Progenitor cell of endocrine pancreas (in vitro differentiated cells): ENCODE measurements around the gene P3H1. TPM values are rescaled to one million over a fixed set of nuclear protein-coding genes. Genes with fewer than 3 reads are reported as not detected.

Experiments used
- DNase-seq: peaks from one replicate; pipeline ENCODE4 v3.0.0; 2021; ENCODE audit warnings: low spot score; ENCODE audit not compliant: unreplicated experiment
- H3K27ac Mint-ChIP-seq: 2 replicates; pipeline ENCODE4 v1.8.0; 2021; ENCODE audit warnings: mild to moderate bottlenecking, moderate library complexity, mixed read lengths
- H3K27me3 Mint-ChIP-seq: 2 replicates; pipeline ENCODE4 v1.8.0; 2021; ENCODE audit warnings: mixed read lengths
- H3K36me3 Mint-ChIP-seq: 2 replicates; pipeline ENCODE4 v1.8.0; 2022; ENCODE audit warnings: mixed read lengths; ENCODE audit not compliant: insufficient read depth
- H3K4me1 Mint-ChIP-seq: 2 replicates; pipeline ENCODE4 v1.8.0; 2021; ENCODE audit warnings: low read depth, mixed read lengths
- H3K4me3 Mint-ChIP-seq: 2 replicates; pipeline ENCODE4 v1.8.0; 2021; ENCODE audit warnings: low read depth, mild to moderate bottlenecking, moderate library complexity, mixed read lengths
- H3K9me3 Mint-ChIP-seq: 2 replicates; pipeline ENCODE4 v1.8.0; 2021; ENCODE audit warnings: low read depth, mixed read lengths
- total RNA-seq: library from RNA; stranded (reverse); gene quantifications from 2 replicates; pipeline ENCODE4 v1.2.1, GENCODE V29; 2021
- TF ChIP-seq, protein P1 (sequence below): fragments of 200-600 bp; sonication (generic); IDR thresholded peaks from one replicate; pipeline ENCODE4 v1.5.0; 2021; ENCODE audit warnings: antibody characterized with exemption, mild to moderate bottlenecking; ENCODE audit not compliant: unreplicated experiment

P3H1 gene
- total RNA-seq, 1 donor from 2014 or later = 72.9 TPM

DNA sequence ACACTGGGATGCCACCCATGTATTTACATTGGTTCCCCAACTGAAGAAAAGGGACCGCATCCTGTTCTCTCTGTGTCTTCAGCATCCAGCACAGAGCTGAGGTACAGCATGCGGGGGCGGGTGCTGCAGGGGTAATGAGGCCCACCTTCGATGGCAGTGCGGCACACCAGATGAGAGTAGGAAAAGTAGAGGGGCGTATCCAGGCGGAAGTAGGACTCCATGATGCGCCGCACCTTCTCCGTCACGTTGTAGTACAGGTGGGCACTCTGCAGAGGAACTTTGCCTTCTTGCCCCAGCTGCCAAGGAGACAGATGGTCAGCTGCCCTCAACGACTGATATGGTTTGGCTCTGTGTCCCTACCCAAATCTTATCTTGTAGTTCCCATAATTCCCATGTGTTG is 16.8 kb downstream of the P3H1 start:
- Mint-ChIP-seq H3K4me1 (no peaks in the 10 kb centered on the region), H3K9me3 (peaks cover 16% of the 10 kb centered on the region), H3K27ac (no peak overlapping the region), H3K4me3 (no peak overlapping the region), H3K27me3 (no peaks in the 10 kb centered on the region), H3K36me3 (peaks cover 46% of the 10 kb centered on the region)
- DNase-seq = no peak
- TF ChIP-seq, protein P1, sequence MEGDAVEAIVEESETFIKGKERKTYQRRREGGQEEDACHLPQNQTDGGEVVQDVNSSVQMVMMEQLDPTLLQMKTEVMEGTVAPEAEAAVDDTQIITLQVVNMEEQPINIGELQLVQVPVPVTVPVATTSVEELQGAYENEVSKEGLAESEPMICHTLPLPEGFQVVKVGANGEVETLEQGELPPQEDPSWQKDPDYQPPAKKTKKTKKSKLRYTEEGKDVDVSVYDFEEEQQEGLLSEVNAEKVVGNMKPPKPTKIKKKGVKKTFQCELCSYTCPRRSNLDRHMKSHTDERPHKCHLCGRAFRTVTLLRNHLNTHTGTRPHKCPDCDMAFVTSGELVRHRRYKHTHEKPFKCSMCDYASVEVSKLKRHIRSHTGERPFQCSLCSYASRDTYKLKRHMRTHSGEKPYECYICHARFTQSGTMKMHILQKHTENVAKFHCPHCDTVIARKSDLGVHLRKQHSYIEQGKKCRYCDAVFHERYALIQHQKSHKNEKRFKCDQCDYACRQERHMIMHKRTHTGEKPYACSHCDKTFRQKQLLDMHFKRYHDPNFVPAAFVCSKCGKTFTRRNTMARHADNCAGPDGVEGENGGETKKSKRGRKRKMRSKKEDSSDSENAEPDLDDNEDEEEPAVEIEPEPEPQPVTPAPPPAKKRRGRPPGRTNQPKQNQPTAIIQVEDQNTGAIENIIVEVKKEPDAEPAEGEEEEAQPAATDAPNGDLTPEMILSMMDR = no peak

DNA sequence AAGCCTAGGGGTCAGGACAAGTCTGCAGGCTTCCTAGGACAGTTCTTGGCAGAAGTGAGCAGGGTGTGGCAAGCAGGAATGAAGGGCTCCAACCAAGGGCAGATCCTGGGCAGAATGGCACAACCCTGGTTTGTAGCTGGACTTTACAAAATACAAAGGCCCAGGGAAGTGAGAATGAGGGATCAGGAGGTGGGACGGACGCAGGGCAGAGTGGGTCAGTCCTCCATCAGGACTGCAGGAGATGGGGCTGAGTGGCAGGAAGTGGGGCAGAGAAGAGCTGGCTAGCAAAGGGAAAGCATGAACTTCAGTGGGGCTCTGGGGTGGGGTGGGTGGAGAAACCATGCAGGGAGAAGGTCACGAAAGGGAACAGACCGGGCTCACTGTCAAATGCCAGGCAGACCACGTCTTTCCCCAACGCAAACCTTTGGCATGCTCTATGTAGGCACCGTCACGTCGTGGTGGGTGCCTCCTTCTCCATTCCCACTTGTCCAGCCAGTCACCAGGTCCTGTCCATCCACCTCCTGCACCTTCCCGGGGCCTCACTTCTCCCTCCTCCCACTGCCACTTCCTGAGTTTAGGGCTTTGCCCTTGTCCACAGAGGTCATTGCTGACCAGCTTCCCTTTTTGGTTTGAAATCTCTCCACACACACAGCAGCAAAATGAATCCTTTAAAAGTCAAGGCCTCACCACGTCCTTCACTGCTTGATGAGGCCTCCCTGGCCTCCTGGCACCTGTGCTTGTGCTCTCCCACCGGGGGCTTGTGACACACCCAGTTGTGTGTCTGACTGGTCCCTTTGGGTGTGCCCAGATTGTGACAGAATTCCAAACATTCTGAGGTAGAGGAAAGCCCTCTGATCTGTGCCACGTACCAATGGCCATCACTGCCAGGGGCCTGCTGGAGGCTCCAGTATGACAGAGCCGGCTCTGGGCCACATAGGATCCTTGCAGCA is 18.1 kb downstream of the P3H1 start:
- H3K27ac Mint-ChIP-seq = peak overlapping the region; percentile 9
- peaks cover 37% of the 10 kb centered on the region for H3K36me3 Mint-ChIP-seq
- TF ChIP-seq, protein P1 = no peak

DNA sequence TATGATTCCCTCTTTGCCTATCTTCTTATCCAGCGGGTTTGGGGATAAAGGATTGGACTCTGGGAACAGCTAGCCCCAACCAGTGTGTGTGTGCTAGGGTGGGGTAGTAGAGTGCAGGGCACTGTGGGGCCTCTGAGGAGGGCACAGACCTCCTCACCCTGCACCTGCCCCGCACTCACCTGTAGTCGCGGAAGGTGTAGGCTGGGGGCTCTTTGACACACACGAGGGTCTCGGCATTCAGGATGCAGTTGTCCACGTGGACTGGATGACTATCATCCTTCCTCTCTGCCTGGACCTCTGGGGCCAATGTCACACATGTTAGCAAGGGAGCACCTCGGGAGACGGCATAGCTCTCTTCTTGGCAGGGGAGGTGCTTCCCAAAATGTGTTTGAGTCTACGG is 18.8 kb downstream of the P3H1 start:
- DNase-seq = no peak
- peaks cover 31% of the 10 kb centered on the region for H3K36me3 Mint-ChIP-seq
- H3K9me3 Mint-ChIP-seq = peaks cover 16% of the 10 kb centered on the region
- TF ChIP-seq, protein P1 = no peak
- no peak overlapping the region for H3K27ac Mint-ChIP-seq
- H3K4me3 Mint-ChIP-seq = no peak overlapping the region
- H3K4me1 Mint-ChIP-seq = no peaks in the 10 kb centered on the region
- H3K27me3 Mint-ChIP-seq = no peaks in the 10 kb centered on the region

More for the DNA sequence above, 18.1 kb downstream of the P3H1 start:
- no peak for DNase-seq
- no peaks in the 10 kb centered on the region for H3K4me1 Mint-ChIP-seq
- no peaks in the 10 kb centered on the region for H3K27me3 Mint-ChIP-seq
- H3K9me3 Mint-ChIP-seq = peaks cover 16% of the 10 kb centered on the region
- no peak overlapping the region for H3K4me3 Mint-ChIP-seq

DNA sequence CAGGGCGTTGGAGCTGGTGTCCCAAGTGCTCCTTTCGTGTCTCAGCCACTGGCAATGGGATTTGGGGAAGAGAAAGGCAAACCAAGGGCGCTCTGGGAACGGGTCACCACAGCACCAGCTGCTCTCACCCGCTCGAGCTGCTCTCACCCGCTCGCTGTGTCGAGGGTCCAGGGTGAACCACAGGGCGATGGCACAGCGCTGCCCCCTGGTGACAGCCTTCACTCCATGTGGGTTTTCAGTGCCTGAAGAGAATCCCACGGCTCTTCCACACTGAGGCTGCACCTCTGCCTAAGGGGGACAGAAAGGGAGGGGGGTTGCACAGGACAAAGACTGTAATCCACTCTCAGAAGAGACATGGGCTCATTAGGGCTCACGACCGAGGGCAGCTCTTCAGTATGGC is 19.7 kb downstream of the P3H1 start:
- no peak overlapping the region for H3K4me3 Mint-ChIP-seq
- TF ChIP-seq, protein P1 = peak; percentile 75
- H3K36me3 Mint-ChIP-seq = peaks cover 22% of the 10 kb centered on the region
- H3K9me3 Mint-ChIP-seq = peaks cover 12% of the 10 kb centered on the region
- H3K4me1 Mint-ChIP-seq = no peaks in the 10 kb centered on the region
- H3K27ac Mint-ChIP-seq = no peak overlapping the region
- no peaks in the 10 kb centered on the region for H3K27me3 Mint-ChIP-seq
- DNase-seq = peak; percentile 63

DNA sequence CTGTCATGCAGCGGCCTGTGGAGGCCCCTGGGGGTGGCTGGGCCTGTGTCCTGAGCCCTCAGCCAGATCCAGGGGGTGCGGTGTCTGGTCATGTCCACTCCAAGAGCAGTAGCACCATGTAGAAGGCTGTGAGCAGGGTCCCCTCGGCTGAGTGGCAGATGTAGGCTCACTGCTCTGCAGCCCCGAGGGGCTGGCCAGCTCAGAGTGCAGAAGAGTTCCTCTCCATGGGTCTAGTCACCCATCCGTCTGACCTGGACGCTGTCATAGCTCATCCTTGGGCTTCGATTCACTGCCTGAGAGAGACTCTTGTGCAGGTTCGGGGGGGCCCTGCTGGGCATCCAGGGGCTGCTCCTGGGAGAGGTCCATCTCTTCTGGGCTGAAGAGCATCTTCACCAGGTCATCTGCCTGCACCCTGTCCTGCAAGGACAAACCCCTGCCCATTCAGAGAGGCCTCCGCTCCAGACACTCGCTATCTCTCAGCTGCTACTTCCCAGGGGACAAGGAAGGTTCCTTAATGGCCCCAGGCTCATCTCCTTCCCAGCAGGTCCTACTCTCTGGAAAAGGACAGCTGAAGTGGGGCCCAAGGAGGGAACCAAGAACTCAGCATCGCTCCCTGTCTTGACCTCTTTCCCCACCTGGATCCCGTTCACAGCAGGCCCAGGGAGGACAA is 20.3 kb downstream of the P3H1 start:
- Mint-ChIP-seq H3K4me1 (no peaks in the 10 kb centered on the region), H3K27me3 (no peaks in the 10 kb centered on the region), H3K9me3 (peaks cover 6% of the 10 kb centered on the region), H3K27ac (no peak overlapping the region), H3K36me3 (peaks cover 17% of the 10 kb centered on the region), H3K4me3 (no peak overlapping the region)
- TF ChIP-seq, protein P1 = no peak
- no peak for DNase-seq
